HCEC 1CT (cell line): ENCODE results near the gene LRRC59.

Experiments used
- DNase-seq: peaks from one replicate; pipeline ENCODE4 v3.0.0-alpha.2; 2017

Gene LRRC59

GRCh38 chr17:50381920-50382319 is 15.4 kb downstream of the LRRC59 start:
- no peak for DNase-seq

GRCh38 chr17:50381260-50381815 is 16.0 kb downstream of the LRRC59 start:
- no peak for DNase-seq

GRCh38 chr17:50380369-50381259 is 16.7 kb downstream of the LRRC59 start:
- no peak for DNase-seq

GRCh38 chr17:50379351-50380132 is 17.8 kb downstream of the LRRC59 start:
- DNase-seq = no peak

DNA sequence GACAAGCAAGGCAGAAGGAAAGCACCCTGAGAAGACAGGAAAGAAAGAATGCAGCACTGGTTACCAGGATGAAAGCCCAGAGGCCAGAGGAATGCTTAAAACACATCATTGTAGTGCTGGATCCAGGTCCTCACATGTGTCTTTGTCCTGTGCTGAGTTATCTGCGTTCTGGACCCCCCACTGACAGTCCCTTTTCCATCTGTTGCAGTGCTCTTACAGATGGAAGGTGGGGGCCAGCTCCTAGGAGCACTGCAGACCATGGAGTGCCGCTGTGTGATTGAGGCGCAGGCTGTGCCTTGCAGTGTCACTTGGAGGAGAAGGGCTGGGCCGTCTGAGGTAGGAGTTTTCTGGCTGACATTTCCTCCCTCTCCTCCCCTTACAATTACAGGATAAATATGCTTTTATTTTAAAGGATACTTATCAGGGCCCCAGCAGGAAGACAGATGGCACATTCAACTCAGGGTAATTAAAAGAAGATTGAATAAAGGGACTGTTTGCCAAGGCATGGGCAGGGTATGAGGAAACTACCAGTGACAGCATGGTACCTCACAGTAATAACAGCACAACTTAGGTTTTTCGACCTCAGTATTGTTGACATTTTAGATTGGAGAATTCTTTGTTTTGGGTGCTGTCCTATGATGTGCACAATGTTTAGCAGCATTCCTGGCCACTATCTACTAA is 21.3 kb downstream of the LRRC59 start:
- DNase-seq = no peak

DNA sequence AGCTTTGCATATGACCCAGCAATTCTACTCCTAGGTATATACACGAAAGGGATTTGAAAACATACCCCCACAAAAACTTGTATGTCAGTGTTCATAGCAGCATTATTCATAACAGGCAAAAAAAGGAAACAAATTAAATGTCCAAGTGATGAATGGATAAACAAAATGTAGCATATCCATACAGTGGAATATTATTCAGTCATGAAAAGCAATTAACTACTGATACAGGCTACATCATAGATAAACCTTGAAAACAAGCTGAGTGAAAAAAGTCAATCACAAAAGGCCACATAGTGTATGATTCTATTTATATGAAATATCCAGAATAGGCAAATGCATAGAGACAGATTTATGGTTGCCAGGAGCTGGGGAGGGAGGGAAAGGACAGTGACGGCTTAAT is 23.6 kb downstream of the LRRC59 start:
- DNase-seq = no peak

DNA sequence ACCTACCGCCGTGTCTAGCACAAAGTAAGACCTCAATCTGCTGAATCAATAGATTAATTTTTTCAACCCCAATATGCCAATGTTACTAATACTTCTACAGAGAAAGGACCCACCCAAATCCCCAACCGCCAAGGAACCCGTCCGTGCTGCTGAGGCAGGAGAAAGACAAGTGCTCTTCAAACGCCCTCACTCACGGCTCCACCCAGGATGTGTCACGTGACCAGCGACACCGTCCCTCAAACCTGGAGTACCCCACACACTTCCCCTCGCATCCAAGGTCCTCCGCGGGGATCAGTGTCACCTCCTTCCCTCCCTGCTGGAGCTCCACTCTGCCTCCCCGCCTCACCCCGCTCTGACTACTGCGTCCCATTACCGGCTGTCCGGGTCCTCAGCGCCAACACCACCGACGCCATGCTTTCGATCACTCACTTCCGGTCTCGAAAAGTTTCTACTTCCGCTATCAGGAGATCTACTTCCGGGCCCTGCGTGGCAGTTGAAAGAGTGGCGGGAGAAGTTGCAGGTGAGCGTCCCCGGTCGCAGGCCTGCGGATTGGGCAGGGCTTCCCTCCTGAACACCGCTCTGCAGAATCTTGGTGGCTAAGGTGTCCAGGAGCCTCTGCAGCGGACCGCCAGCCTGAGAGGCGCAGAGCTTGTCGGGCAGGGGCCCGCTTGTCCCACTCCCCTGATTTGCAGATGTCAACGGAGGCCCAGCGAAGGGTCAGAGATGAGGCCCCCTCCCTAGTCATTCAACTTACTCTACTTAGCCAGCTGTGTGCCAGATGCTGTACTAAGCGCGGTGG is 24.4 kb downstream of the LRRC59 start, which contains the start of the genes EME1 and MRPL27:
TSS of gene EME1 (plus strand) at position 472 of the 799 bp plus-strand sequence. CDS start 1,980 bp downstream, outside the sequence.
TSS of gene MRPL27 (minus strand) at position 427 of the 799 bp plus-strand sequence. CDS start at position 413, 14 bp downstream.
- peak; percentile 88 for DNase-seq

DNA sequence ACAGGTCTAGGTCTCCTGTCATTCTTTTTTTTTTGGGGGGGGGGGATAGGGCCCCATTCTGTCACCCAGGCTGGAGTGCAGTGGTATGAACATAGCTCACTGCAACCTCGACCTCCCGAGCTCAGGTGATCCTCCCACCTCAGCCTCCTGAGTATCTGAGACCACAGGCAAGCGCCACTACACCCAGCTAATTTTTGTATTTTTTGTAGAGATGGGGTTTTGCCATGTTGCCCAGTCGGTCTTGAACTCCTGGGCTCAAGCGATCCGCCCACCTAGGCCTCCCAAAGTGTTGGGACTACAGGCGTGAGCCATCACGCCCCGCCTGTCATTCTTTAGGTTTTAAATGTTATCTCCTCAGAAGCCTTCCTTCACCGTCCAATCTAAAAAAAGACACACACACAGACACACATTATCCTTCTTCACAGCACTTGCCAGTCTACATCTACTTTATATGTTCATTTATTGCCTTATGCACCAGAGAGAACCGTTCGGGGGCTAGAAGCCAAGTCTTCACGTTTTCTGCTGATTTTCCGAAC is 25.0 kb downstream of the LRRC59 start:
- DNase-seq = no peak

DNA sequence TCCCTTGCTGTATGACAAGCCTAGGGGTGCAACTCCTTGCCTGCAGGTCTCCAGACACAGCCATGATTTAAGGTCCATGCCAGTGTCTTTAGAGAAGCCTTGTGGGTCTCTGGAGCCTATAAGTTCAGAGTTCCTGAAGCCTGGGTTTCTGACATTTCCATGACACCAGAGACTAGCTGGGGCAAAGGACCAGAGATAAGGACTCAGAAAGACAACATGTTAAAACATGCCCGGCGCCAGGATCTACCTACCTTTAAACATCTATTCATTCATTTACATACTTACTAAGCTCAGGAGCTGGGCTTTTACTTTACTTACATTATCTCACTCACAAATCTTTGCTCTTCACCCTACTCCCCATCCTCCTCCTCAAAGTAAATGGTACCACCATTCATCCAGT is 25.8 kb downstream of the LRRC59 start:
- no peak for DNase-seq

GRCh38 chr17:50370052-50370451 is 27.3 kb downstream of the LRRC59 start:
- no peak for DNase-seq

DNA sequence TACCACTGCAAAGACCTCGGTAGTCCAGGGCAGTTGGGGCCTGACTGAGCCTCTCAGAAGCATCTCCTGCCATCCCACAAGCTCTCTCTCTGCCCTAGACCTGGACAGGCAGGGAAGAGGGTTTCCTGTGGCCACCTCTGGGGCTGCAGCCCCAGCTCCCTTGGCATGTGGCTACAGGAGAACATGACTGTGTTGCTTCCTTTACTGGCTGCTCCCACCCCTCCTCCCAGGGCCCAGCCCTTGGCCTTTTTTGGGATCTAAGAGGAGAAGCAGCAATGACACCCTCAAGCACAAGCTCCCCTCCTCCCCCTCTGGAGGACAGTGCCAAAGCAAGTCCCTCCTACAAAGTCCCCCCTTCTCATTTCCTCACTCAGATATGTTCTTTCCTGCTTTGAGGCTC is 29.9 kb downstream of the LRRC59 start:
- no peak for DNase-seq

- DNase-seq = no peak
Measured at GRCh38 chr17:50365649-50366393, 31.5 kb downstream of the LRRC59 start.

DNA sequence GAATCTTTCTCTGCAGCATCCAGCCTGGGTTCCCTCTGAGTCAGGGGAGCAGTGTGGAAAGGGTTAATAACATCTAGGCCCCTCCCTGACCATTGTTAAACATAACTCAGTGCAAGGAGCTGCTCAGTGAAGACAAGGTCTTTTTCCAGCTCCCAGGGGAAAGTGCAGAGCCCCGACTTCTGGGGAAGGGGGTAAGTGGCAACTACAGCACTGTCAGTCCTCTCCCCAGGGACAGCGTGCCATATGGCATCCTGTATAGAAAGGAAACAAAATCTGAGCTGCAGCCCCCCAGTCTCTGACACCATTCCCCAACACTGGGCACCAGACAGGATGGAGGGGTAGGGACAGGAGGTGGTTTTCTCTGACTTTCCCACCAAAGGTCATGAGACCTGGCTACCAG is 32.2 kb downstream of the LRRC59 start:
- no peak for DNase-seq

DNA sequence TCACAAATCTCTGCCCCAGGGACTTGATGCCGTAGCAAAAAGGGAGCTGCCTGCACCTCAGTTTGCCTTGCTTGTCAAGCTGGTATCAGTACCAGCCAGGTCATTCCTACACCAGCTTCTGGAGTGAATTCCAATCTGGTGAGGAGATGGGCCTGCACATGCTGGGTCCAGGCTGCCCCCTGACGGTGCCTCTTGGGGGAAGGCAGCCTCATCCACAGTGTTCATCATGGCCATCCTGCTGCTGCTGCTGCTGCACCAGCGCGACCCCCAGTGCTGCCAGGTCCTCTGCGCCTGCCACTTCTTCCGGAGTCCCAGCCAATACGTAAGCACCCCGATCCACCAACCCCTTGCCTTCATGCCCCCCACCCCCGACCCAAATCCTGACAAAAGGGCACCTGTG is 32.6 kb downstream of the LRRC59 start:
- peak; percentile 28 for DNase-seq

GRCh38 chr17:50364061-50364458 is 33.3 kb downstream of the LRRC59 start:
- DNase-seq = no peak

- DNase-seq = no peak
Measured at GRCh38 chr17:50363217-50364060, 33.9 kb downstream of the LRRC59 start.

GRCh38 chr17:50362661-50363060 is 34.7 kb downstream of the LRRC59 start:
- DNase-seq = no peak

DNA sequence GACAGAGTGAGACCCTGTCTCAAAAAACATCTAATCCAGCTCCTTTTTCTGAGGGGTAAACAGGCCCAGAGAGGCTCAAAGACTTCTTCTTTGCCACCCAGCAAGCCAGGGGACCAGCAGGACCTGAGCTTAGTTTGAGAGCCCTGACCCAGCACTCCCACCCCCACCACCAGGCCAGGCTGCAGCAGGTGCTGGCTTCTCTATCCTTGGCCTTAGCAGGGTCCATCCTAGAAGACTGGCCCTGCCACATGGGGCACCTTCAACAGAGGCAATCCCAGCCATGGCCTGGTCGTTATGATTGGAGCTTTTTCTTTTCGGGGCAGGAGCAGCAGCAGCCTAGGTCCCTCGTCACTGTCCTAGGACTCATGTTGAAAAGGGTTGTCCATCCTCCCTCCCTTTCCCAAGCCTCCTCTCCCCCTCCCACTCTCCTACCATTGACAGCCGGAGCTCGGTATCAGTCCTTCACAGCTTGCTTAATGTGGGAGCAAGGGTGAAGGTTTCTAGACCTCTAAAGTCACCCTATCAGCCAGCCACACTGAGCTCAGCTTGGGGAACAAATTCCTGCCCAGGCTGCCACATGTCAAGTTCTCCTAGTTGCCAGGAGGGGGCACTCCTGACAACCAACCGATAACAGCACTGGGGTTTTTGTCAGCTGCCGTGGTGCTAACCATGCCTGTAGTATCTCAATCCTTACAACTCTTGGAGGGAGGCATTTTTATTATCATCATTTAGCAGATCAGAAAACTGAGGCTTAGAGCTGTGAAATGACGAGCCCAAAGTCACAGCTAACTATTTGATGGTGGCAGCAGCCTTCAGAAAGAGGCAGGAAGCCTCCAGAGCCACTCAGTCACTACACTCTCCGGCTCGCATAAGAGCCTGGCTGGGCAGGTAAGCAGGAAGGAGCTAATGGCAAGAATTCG is 35.5 kb downstream of the LRRC59 start:
- DNase-seq = peak; percentile 71
